HCT116 (cell line): Measurements from ENCODE around the gene BPIFB4. TPM values are rescaled to one million over a fixed set of nuclear protein-coding genes. Genes with fewer than 3 reads are reported as not detected.
"Not testable (repeated sequence)": the region's sequence is repeated elsewhere in the genome, so short reads cannot be mapped to it uniquely, and the experiment has no call there.

ENCODE experiments used
- ATAC-seq: fragments of 200-7000 bp; cut with Tn5 transposase; 2 replicates; pipeline ENCODE4 v1.9.1; 2020; ENCODE audit warnings: mild to moderate bottlenecking, moderate library complexity
- BruUV-seq: library from RNA; stranded (reverse); fragments of 400-500 nt; replicated peaks from 2 replicates; lab custom pipeline; 2021; lab: Mats Ljungman, UMichigan
- CTCF ChIA-PET: fragments of 300-600 bp; sonication (Branson Sonifier 250); formaldehyde crosslinking; loops from one replicate; lab custom pipeline; 2021; ENCODE audit warnings: antibody characterized with exemption; lab: Charles Lee
- POLR2A ChIA-PET: fragments of 300-600, 350-600 bp; sonication (Branson Sonifier 250); formaldehyde crosslinking; loops from one replicate; lab custom pipeline; 2021; ENCODE audit warnings: antibody characterized with exemption; lab: Charles Lee
- RAD21 ChIA-PET, 2 experiments: fragments of 300-600 bp; sonication (Branson Sonifier 250); formaldehyde crosslinking; loops; one replicate each; lab custom pipeline; 2023; ENCODE audit warnings: low total read pairs in 2 of 2; ENCODE audit not compliant: uncharacterized antibody in 2 of 2, unreplicated experiment in 2 of 2, low non-redundant PET in 1 of 2; lab: Charles Lee
- DNase-seq: peaks from one replicate; pipeline ENCODE4 v3.0.0-alpha.2; 2010; ENCODE audit warnings: low read depth, low spot score
- H2AFZ ChIP-seq: fragments of 200-600 bp; shearing (Covaris generic), sonication (generic); 2 replicates; pipeline ENCODE4 v1.6.1; 2017; ENCODE audit warnings: low read depth, mixed run types, mixed read lengths, antibody characterized with exemption, low read length; ENCODE audit not compliant: poor library complexity, severe bottlenecking
- H3K27ac ChIP-seq: 2 replicates; pipeline ENCODE4 v1.5.1; 2012; ENCODE audit warnings: low read depth, low read length
- H3K27me3 ChIP-seq: fragments of 200-600 bp; sonication (generic); 2 replicates; pipeline ENCODE4 v1.6.1; 2016; ENCODE audit warnings: mixed run types, low read length, mixed read lengths; ENCODE audit not compliant: insufficient read depth
- H3K36me3 ChIP-seq, 2 experiments: fragments of 200-500 bp in 1 of 2; fragments of 200-600 bp in 1 of 2; sonication (Bioruptor generic) in 1 of 2; sonication (generic) in 1 of 2; 2 replicates each; pipeline versions ENCODE4 v1.5.1 to v1.6.1; 2014 to 2016; ENCODE audit warnings: low read length in 2 of 2, inconsistent platforms in 1 of 2, mixed read lengths in 1 of 2, mixed run types in 1 of 2; ENCODE audit not compliant: insufficient read depth in 2 of 2, control insufficient read depth in 1 of 2
- H3K4me1 ChIP-seq, 2 experiments: fragments of 200-600 bp in 1 of 2; sonication (generic) in 1 of 2; 2 replicates each; pipeline versions ENCODE4 v1.5.1 to v1.6.1; 2012 to 2017; ENCODE audit warnings: low read length in 2 of 2, inconsistent platforms in 1 of 2, mild to moderate bottlenecking in 1 of 2, mixed read lengths in 1 of 2, mixed run types in 1 of 2, moderate library complexity in 1 of 2; ENCODE audit not compliant: insufficient read depth in 2 of 2, control insufficient read depth in 1 of 2
- H3K4me2 ChIP-seq: fragments of 200-600 bp; sonication (generic); 2 replicates; pipeline ENCODE4 v1.6.1; 2017; ENCODE audit warnings: mixed run types, low read length, mixed read lengths
- H3K4me3 ChIP-seq, 2 experiments: fragments of 200-600 bp in 1 of 2; sonication (generic) in 1 of 2; replicated peaks in 1 of 2; 2 replicates each; pipeline ENCODE4 v1.5.1; 2011 to 2016; ENCODE audit warnings: low read length in 2 of 2, control low read depth in 1 of 2, low read depth in 1 of 2, mild to moderate bottlenecking in 1 of 2, mixed read lengths in 1 of 2, mixed run types in 1 of 2
- H3K79me2 ChIP-seq: fragments of 200-600 bp; sonication (generic); 2 replicates; pipeline ENCODE4 v1.6.1; 2017; ENCODE audit warnings: mild to moderate bottlenecking, mixed run types, low read length, moderate library complexity, mixed read lengths; ENCODE audit not compliant: insufficient read depth
- H3K9ac ChIP-seq: fragments of 200-600 bp; sonication (generic); 2 replicates; pipeline ENCODE4 v1.6.1; 2016; ENCODE audit warnings: low read length, mixed read lengths
- H3K9me2 ChIP-seq: fragments of 200-600 bp; sonication (generic), shearing (Covaris generic); 2 replicates; pipeline ENCODE4 v1.6.1; 2017; ENCODE audit warnings: mixed run types, mild to moderate bottlenecking, moderate library complexity; ENCODE audit not compliant: insufficient read depth
- H3K9me3 ChIP-seq, 2 experiments: fragments of 200-500 bp in 1 of 2; fragments of 200-600 bp in 1 of 2; sonication (Bioruptor generic) in 1 of 2; sonication (generic) in 1 of 2; 2 replicates each; pipeline ENCODE4 v1.6.1; 2014 to 2017; ENCODE audit warnings: low read length in 2 of 2, mixed read lengths in 2 of 2, inconsistent platforms in 1 of 2, low read depth in 1 of 2, mild to moderate bottlenecking in 1 of 2, mixed run types in 1 of 2, moderate library complexity in 1 of 2; ENCODE audit not compliant: control insufficient read depth in 1 of 2, insufficient read depth in 1 of 2
- H4K20me1 ChIP-seq: fragments of 200-600 bp; sonication (generic), shearing (Covaris generic); 2 replicates; pipeline ENCODE4 v1.6.1; 2017; ENCODE audit warnings: mixed run types, mild to moderate bottlenecking, moderate library complexity; ENCODE audit not compliant: insufficient read depth
- CTCF ChIP-seq, 3 experiments: fragments of 200-600 bp in 1 of 3; sonication (generic) in 1 of 3; IDR thresholded peaks in 2 of 3; conservative IDR thresholded peaks in 1 of 3; 2 replicates each; pipeline ENCODE4 v1.5.1; 2012 to 2017; ENCODE audit warnings: low read depth in 2 of 3, low read length in 2 of 3, antibody characterized with exemption in 1 of 3, borderline replicate concordance in 1 of 3, control low read depth in 1 of 3, mild to moderate bottlenecking in 1 of 3, mixed read lengths in 1 of 3, mixed run types in 1 of 3, moderate library complexity in 1 of 3; ENCODE audit not compliant: insufficient read depth in 1 of 3
- EGR1 ChIP-seq: IDR thresholded peaks from 2 replicates; pipeline ENCODE4 v1.6.1; 2012; ENCODE audit warnings: low read depth
- RAD21 ChIP-seq: IDR thresholded peaks from 2 replicates; pipeline ENCODE4 v1.6.1; 2012; ENCODE audit warnings: low read depth, mild to moderate bottlenecking
- YY1 ChIP-seq: IDR thresholded peaks from 2 replicates; pipeline ENCODE4 v1.6.1; 2011; ENCODE audit warnings: low read length, low read depth, moderate library complexity, mild to moderate bottlenecking; ENCODE audit not compliant: insufficient replicate concordance; ENCODE audit errors: extremely low read depth
- intact Hi-C: fragments of 100-400 bp; cut with micrococcal nuclease; formaldehyde crosslinking; loops from 2 replicates; pipeline ENCODE4 v1.10.0; 2022
- total RNA-seq: library from RNA; stranded (reverse); gene quantifications from one replicate; pipeline ENCODE4 v1.2.1, GENCODE V29; 2021; ENCODE audit not compliant: unreplicated experiment

Gene BPIFB4
- total RNA-seq, 1 experiment from 2014 or later: not detected

DNA sequence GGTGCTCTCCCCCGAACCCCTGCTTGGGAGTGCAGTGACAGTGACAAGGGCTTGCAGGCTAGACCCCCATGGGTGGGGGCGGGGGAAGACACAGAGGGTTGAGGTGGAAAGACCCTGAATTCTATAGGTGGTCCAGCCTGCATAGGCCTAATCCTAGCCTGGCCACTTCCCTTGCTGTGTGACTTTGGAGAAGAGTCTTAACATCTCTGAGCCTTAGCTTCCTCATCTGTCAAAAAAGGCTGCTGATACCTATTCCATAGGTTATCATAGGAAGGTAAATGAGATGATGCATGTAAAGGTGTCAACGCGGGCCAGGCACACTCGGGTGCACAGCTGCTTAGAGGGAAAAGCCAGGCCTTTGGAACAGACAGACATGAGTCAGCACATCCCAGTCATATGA lies 15.8 kb downstream of the BPIFB4 start (continued):
- no peak for TF ChIP-seq EGR1
- TF ChIP-seq, all 23 proteins: peak for 0

DNA sequence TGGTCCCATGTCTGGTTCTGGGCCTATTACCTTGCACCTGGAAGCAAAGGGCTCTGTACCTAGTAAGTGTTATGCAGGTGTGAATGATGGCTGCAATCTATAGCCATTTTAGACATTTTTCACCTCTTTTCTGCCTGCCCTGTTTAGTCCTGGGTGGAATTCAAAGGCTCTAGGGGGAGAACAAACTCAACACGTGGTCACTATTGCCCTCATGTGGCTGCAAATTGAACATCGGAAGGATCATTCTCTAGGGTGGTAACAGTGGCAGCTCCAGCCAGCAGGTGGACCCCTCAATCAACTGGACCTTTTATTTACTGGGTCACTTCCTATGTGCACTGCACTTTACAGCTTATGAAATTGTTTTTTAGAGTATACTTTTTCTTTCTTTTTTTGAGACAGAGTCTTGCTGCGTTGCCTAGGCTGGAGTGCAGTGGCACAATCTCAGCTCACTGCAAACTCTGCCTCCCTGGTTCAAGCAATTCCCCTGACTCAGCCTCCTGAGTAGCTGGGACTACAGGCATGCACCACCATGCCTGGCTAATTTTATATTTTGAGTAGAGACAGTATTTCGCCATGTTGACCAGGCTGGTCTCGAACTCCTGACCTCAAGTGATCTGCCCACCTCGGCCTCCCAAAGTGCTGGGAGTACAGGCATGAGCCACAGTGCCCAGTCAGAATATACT lies 16.6 kb downstream of the BPIFB4 start:
- H3K9ac ChIP-seq, H3K79me2 ChIP-seq, H4K20me1 ChIP-seq, BruUV-seq, H3K9me3 ChIP-seq, H3K36me3 ChIP-seq, H3K4me3 ChIP-seq, H3K4me2 ChIP-seq, H3K27ac ChIP-seq, H3K4me1 ChIP-seq, H3K27me3 ChIP-seq, H3K9me2 ChIP-seq: not testable (repeated sequence)
- ChIA-PET POLR2A (interaction anchor here (1.3 kb wide), 1 partner anchor 10 kb away, joined by 3 read pairs; no protein-coding TSS in a partner anchor), RAD21 (interaction anchor here (1.0 to 1.2 kb wide), 5 partner anchors 14 to 306 kb away, joined by 3 to 5 read pairs (median 4); no protein-coding TSS in a partner anchor), CTCF (interaction anchor here (0.8 to 1.9 kb wide), 16 partner anchors 9 to 422 kb away, joined by 3 to 29 read pairs (median 4); partner anchors contain the start of genes C20orf203 and SUN5)
- TF ChIP-seq CTCF (IDR thresholded peaks at IDR 0.05 in 2 of 3, conservative IDR thresholded peaks at IDR 0.05 in 1 of 3; ENCODE audit: borderline replicate concordance in 1 of 3, insufficient read depth in 1 of 3, low read depth in 2 of 3, low read length in 2 of 3) (peak; percentile 91 to 99 (median 99)), RAD21 (peak; percentile 97), YY1 (peak; percentile 56)
- peak; percentile 96 for ATAC-seq
- intact Hi-C loops: loop anchor here (1.0 to 10.0 kb wide), 5 partner anchors 116 to 1029 kb away; no protein-coding TSS in a partner anchor
- peak overlapping the region; percentile 63 for H2AFZ ChIP-seq
- DNase-seq: peak; percentile 66
